CD4-positive, alpha-beta T cell (primary cell): Measurements from ENCODE around the gene NUDT14. TPM values are rescaled to one million over a fixed set of nuclear protein-coding genes. Genes with fewer than 3 reads are reported as not detected.

ENCODE experiments used
- ATAC-seq: fragments of 200-7000 bp; cut with Tn5 transposase; one replicate; pipeline ENCODE4 v1.10.0; 2022; ENCODE audit warnings: mild to moderate bottlenecking; ENCODE audit not compliant: poor library complexity
- CTCF ChIA-PET: fragments of 350-600 bp; sonication (Branson Sonifier 250); formaldehyde crosslinking; loops from one replicate; lab custom pipeline; 2021; ENCODE audit warnings: antibody characterized with exemption, inconsistent platforms; lab: Charles Lee
- POLR2A ChIA-PET: fragments of 350-600 bp; sonication (Branson Sonifier 250); formaldehyde crosslinking; loops from one replicate; lab custom pipeline; 2021; ENCODE audit warnings: antibody characterized with exemption, inconsistent platforms; lab: Charles Lee
- DNase-seq, 14 experiments: peaks; one replicate each; pipeline ENCODE4 v3.0.0-alpha.2; 2013 to 2020; ENCODE audit warnings: mixed read lengths in 2 of 14
- H3K27ac ChIP-seq, 2 donors: one replicate each; pipeline versions ENCODE4 v1.5.1 to v1.7.0; 2013; ENCODE audit warnings: low read length in 2 of 2, low read depth in 1 of 2, mild to moderate bottlenecking in 1 of 2
- H3K27me3 ChIP-seq, 2 experiments: 1 replicate in 1 of 2; 2 replicates in 1 of 2; pipeline versions ENCODE4 v1.6.1 to v1.7.0; 2013; ENCODE audit warnings: low read length in 2 of 2, control low read depth in 1 of 2, mild to moderate bottlenecking in 1 of 2, moderate library complexity in 1 of 2; ENCODE audit not compliant: insufficient read depth in 2 of 2, control insufficient read depth in 1 of 2
- H3K36me3 ChIP-seq: one replicate; pipeline ENCODE4 v1.6.1; 2013; ENCODE audit warnings: low read length, control low read depth; ENCODE audit not compliant: insufficient read depth
- H3K4me1 ChIP-seq: one replicate; pipeline ENCODE4 v1.6.1; 2013; ENCODE audit warnings: low read length, control low read depth; ENCODE audit not compliant: insufficient read depth
- H3K4me3 ChIP-seq: one replicate; pipeline ENCODE4 v1.5.1; 2013; ENCODE audit warnings: mild to moderate bottlenecking, low read length, moderate library complexity
- H3K9me3 ChIP-seq, 2 experiments: 1 replicate in 1 of 2; 2 replicates in 1 of 2; pipeline versions ENCODE4 v1.6.1 to v1.7.0; 2013; ENCODE audit warnings: low read length in 2 of 2, mild to moderate bottlenecking in 2 of 2, control low read depth in 1 of 2, moderate library complexity in 1 of 2; ENCODE audit not compliant: control insufficient read depth in 1 of 2, insufficient read depth in 1 of 2
- H3K27ac Mint-ChIP-seq: one replicate; pipeline ENCODE4 v1.8.0; 2020; ENCODE audit warnings: mixed read lengths
- H3K27me3 Mint-ChIP-seq: one replicate; pipeline ENCODE4 v1.8.0; 2021; ENCODE audit warnings: mixed read lengths
- H3K36me3 Mint-ChIP-seq: one replicate; pipeline ENCODE4 v1.8.0; 2021; ENCODE audit warnings: low read depth, mixed read lengths
- H3K4me1 Mint-ChIP-seq: one replicate; pipeline ENCODE4 v1.8.0; 2021; ENCODE audit warnings: low read depth, mixed read lengths
- H3K4me3 Mint-ChIP-seq: one replicate; pipeline ENCODE4 v1.8.0; 2020; ENCODE audit warnings: mild to moderate bottlenecking, mixed read lengths
- H3K9me3 Mint-ChIP-seq: one replicate; pipeline ENCODE4 v1.8.0; 2020; ENCODE audit warnings: mixed read lengths
- intact Hi-C, 2 experiments: fragments of 100-400 bp; cut with DNase I in 1 of 2; cut with micrococcal nuclease in 1 of 2; formaldehyde crosslinking; loops; one replicate each; pipeline versions ENCODE4 v1.15.1 to v1.9.0; 2023 to 2025; cut with DNase I, micrococcal nuclease
- total RNA-seq, 174 experiments: library from RNA in 2 of 174; stranded (reverse) in 2 of 174; gene quantifications; one replicate each; pipeline ENCODE4 v1.2.3 and lab custom pipeline; 2021 to 2026
- TF ChIP-seq, protein P1 (sequence below): fragments of 200-600 bp; IDR thresholded peaks from one replicate; pipeline ENCODE4 v1.8.0; 2022; ENCODE audit warnings: antibody characterized with exemption, mild to moderate bottlenecking

The NUDT14 gene
- total RNA-seq, 2 experiments from 2014 or later = 9.0 to 9.2 TPM

DNA sequence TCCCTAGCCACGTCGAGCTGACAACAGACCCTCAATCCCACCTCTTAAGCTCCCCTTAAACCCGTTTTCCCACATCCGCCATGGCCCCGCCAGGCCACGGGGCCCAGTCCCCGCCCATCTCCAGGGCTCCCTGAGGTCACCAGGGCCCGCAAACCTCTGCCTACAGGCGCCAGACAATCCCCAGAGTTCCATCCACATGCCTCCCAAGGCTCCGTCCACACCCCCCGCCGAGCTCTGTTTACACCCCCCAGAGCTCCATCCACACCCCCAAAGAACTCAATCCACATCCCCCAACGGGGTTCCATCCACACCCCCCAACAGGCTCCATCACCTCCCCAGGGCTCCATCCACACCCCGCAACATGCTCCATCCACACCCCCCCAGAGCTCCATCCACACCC lies 21.8 kb downstream of the NUDT14 start:
- Mint-ChIP-seq H3K36me3 (no peaks in the 10 kb centered on the region), H3K4me3 (no peak overlapping the region), H3K27me3 (no peaks in the 10 kb centered on the region), H3K9me3 (no peaks in the 10 kb centered on the region), H3K4me1 (no peaks in the 10 kb centered on the region), H3K27ac (no peak overlapping the region)
- DNase-seq = no peak
- intact Hi-C loops = no loop called here
- Histone ChIP-seq H3K4me1 (no peaks in the 10 kb centered on the region), H3K27me3 (no peaks in the 10 kb centered on the region), H3K27ac (no peak overlapping the region), H3K4me3 (no peak overlapping the region), H3K9me3 (peaks cover 0 to 5% of the 10 kb centered on the region in 2 experiments), H3K36me3 (no peaks in the 10 kb centered on the region)
- POLR2A ChIA-PET = no interaction called here
- ATAC-seq = no peak
- CTCF ChIA-PET = no interaction called here
- TF ChIP-seq, protein P1, sequence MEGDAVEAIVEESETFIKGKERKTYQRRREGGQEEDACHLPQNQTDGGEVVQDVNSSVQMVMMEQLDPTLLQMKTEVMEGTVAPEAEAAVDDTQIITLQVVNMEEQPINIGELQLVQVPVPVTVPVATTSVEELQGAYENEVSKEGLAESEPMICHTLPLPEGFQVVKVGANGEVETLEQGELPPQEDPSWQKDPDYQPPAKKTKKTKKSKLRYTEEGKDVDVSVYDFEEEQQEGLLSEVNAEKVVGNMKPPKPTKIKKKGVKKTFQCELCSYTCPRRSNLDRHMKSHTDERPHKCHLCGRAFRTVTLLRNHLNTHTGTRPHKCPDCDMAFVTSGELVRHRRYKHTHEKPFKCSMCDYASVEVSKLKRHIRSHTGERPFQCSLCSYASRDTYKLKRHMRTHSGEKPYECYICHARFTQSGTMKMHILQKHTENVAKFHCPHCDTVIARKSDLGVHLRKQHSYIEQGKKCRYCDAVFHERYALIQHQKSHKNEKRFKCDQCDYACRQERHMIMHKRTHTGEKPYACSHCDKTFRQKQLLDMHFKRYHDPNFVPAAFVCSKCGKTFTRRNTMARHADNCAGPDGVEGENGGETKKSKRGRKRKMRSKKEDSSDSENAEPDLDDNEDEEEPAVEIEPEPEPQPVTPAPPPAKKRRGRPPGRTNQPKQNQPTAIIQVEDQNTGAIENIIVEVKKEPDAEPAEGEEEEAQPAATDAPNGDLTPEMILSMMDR = no peak

DNA sequence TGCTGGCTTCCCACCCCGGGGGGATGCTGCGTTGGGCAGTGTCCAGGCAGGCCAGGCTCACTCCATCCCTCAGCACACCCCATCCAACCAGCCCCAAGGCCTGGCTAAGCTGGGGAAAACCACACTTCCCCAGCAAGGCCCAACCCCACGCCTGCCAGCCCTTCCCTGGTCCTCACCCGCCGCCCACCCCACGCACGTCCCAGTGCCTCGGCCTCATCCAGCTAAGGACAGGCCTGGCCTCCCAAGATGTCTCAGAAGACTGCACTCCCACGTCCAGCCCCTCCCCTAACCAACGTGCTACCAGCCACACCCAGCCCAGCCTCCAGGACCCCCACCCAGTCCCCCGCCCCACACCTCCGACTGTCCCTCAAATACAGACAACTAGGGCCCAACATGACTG lies 22.3 kb downstream of the NUDT14 start:
- POLR2A ChIA-PET = no interaction called here
- CTCF ChIA-PET = no interaction called here
- no peaks in the 10 kb centered on the region for H3K27me3 ChIP-seq
- DNase-seq (no peak), ATAC-seq (no peak)
- no peak overlapping the region for H3K4me3 Mint-ChIP-seq
- H3K9me3 Mint-ChIP-seq = no peaks in the 10 kb centered on the region
- H3K36me3 Mint-ChIP-seq = no peaks in the 10 kb centered on the region
- H3K4me1 ChIP-seq = no peaks in the 10 kb centered on the region
- no peak overlapping the region for H3K4me3 ChIP-seq
- intact Hi-C loops = no loop called here
- no peak overlapping the region for H3K27ac Mint-ChIP-seq
- H3K9me3 ChIP-seq = peaks cover 0 to 5% of the 10 kb centered on the region in 2 experiments
- no peaks in the 10 kb centered on the region for H3K4me1 Mint-ChIP-seq
- no peak overlapping the region for H3K27ac ChIP-seq
- H3K36me3 ChIP-seq = no peaks in the 10 kb centered on the region
- no peaks in the 10 kb centered on the region for H3K27me3 Mint-ChIP-seq
- TF ChIP-seq, protein P1 = no peak

DNA sequence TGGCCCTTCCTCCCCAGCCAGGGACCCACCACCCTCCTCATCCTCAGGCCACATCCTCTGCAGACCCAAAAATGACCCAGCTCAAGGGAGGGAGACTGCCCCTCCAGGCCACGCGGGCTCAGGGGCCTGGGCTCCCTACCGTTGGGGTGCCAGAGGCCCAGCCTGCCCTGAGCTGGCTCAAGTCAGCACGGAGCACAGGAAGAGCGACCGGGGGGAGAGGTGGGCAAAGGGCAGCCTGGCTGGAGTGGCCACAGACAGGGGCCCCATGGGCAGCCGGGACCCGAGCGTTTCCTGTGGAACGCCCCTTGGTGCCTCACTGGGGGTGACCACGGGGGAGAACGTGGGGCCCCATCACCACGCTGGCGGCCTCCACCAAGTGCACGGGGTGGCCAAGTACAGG lies 23.2 kb downstream of the NUDT14 start:
- Histone ChIP-seq H3K4me1 (no peaks in the 10 kb centered on the region), H3K27me3 (no peaks in the 10 kb centered on the region), H3K27ac (no peak overlapping the region), H3K9me3 (peaks cover 0 to 5% of the 10 kb centered on the region in 2 experiments), H3K4me3 (no peak overlapping the region), H3K36me3 (no peaks in the 10 kb centered on the region)
- intact Hi-C loops = no loop called here
- TF ChIP-seq, protein P1 = no peak
- DNase-seq (no peak), ATAC-seq (no peak)
- POLR2A ChIA-PET = no interaction called here
- no peak overlapping the region for H3K27ac Mint-ChIP-seq
- H3K9me3 Mint-ChIP-seq = no peaks in the 10 kb centered on the region
- H3K36me3 Mint-ChIP-seq = no peaks in the 10 kb centered on the region
- CTCF ChIA-PET = no interaction called here
- no peaks in the 10 kb centered on the region for H3K4me1 Mint-ChIP-seq
- H3K4me3 Mint-ChIP-seq = no peak overlapping the region
- H3K27me3 Mint-ChIP-seq = no peaks in the 10 kb centered on the region
